GM18526 (cell line): ENCODE data around the gene FOXD3.

ENCODE experiments used
- POLR2A ChIP-seq: IDR thresholded peaks from 3 replicates; pipeline ENCODE4 v1.6.1; 2011; ENCODE audit not compliant: insufficient read length; ENCODE audit errors: extremely low read depth

Gene FOXD3

DNA sequence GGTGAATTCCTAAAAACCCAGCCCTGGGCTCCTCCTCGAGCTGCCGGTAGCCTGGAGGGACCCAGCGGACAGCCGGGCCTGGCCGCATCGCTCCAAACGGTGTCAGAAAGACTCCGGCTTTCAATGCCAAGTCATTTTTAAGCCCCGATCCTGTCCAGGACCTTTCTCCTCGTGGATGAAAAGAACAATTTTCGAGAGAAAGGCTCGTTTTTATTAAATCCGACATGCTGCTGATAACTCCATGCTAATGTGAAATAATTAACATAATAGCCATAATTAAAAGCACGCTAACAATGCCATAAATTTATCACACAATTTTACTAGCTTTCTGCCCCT, 4.6 kb upstream of the FOXD3 start:
- no peak for TF ChIP-seq POLR2A

GRCh38 chr1:63318201-63318979, 4.0 kb upstream of the FOXD3 start:
- TF ChIP-seq POLR2A: no peak

DNA sequence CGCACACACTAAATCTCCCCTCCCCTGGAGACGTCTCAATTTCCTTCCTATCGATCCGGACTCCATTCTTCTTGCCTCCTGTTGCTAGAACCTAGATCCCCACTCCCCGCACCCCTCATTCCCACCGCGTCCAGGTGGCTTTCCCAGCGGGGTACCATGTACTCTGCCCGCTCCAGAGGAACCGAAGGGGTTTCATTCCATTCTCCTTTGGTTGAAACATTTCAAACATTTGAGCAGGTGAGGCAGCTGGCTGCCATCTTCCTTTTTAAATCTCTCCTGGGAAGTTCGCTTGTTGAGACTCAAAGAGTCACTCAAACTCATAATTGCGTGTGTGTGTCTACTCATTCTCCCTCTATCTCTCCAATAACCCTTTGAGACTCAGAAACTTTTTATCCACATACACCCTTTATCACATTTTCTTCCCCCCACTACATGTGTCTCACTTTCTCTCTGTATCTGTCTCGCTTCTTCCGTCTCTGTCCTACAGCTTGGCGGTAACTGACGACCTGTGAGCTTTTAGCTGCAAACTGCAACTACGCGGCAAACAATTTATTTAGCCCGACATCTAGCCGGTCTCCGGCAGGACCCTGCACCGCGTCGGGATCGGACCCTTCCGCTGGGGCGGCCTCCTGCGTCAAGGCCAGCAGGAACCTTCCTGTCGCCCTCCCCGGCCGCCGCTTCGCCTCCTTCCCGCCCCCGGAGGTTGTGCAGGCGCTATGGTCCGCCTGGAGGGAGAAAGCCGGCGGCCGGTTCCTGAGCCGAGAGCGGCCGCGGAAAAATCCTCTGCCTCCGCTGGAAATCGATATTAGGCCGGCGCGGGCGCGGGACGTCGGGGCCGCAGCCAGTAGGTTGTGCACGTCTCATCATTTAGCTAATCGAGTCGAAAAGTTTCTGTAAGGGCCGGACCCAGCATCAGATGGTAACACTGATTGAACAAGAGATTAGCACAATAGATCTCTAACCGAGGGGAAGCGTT, 3.0 kb upstream of the FOXD3 start:
- TF ChIP-seq POLR2A: no peak

DNA sequence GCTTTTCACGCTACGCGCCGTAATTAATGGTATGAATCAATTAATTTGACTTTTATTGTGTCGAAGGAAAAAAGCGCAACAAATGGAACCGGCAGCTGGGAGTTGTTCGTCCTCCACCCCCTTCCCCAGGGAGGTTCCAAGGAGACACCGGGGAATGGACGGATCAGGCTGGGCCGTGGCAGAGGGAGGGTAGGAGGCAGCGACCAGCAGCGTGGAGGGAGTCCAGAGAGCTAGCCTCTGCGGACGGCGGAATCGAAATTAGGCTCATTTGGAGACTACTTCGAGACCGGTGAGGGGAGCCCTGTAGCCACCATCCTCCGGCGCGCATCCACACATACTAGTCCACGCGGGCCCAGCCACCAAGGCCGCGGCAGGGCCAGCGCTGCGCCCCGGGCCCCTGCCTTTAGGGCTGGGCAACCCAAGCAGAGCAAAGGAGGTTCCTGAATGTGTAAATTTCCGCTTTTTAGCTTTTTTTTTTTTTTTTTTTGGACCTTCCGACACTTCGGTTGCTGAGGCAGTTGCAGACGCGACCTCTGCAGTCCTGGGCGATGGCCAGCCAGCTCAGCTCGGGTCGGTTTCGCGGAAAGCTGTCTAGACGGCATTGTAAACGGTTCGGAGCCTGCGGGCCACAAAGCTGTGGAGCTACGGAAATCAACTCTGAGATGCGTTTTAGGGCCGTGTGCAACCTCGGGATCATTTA, 2.2 kb upstream of the FOXD3 start:
- TF ChIP-seq POLR2A: no peak

DNA sequence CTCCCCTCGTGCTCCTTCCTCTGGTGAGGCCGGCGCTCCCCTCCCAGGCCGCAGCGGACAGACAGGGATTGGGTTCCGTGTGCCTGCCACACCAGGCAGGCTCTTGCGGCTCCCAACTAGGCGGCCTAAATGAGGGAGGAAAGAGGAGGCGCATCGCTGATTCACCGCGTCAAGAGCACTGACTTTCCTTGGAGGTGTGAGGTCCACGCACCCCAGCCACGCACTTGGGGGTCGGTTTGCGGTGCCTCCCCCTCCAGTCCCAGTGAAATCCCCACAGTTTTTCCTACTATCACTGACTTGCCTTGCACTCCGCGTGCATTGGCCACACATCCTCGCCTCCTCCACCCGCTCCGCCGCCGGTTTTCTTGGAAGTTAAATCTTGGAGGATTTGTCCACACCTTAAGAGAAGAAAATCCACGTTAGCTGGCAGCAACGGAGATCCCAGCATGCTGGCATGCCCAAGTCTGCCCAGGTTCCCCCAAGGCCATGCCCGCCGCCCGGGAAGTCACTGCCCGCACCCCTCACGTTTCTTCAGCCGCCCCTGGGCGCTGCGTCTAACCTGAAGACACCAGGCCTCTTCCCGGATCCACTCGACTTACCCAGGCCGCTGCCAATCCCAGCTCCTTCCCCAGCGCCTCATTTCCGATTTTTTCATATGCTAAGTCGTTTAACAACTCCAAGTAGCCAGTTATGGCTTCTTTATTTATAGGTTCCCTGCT, 1.1 kb upstream of the FOXD3 start:
- no peak for TF ChIP-seq POLR2A

DNA sequence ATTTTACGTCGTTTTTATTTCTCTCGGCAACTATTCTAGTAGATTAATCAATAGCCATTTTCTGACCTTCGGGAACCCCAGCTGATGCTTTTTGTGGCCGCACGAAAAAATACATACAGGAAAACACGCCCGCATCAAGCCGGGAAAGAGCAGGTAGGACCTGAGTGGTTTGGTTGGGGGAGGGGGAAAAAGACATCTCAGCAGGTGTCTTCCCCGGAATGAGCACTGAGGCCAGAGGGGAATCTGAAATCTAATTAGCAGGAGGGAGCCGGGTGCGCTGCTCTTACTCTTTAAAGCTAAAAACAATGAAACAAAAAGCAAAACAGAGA, 618 bp upstream of the FOXD3 start:
- TF ChIP-seq POLR2A: no peak

DNA sequence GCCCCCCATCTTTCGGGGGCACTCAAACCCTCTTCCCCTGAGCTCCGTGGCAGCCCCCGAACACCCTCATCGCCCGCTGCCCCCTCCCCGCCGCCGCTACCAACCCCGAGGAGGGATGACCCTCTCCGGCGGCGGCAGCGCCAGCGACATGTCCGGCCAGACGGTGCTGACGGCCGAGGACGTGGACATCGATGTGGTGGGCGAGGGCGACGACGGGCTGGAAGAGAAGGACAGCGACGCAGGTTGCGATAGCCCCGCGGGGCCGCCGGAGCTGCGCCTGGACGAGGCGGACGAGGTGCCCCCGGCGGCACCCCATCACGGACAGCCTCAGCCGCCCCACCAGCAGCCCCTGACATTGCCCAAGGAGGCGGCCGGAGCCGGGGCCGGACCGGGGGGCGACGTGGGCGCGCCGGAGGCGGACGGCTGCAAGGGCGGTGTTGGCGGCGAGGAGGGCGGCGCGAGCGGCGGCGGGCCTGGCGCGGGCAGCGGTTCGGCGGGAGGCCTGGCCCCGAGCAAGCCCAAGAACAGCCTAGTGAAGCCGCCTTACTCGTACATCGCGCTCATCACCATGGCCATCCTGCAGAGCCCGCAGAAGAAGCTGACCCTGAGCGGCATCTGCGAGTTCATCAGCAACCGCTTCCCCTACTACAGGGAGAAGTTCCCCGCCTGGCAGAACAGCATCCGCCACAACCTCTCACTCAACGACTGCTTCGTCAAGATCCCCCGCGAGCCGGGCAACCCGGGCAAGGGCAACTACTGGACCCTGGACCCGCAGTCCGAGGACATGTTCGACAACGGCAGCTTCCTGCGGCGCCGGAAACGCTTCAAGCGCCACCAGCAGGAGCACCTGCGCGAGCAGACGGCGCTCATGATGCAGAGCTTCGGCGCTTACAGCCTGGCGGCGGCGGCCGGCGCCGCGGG, 837 bp downstream of the FOXD3 start:
- no peak for TF ChIP-seq POLR2A

DNA sequence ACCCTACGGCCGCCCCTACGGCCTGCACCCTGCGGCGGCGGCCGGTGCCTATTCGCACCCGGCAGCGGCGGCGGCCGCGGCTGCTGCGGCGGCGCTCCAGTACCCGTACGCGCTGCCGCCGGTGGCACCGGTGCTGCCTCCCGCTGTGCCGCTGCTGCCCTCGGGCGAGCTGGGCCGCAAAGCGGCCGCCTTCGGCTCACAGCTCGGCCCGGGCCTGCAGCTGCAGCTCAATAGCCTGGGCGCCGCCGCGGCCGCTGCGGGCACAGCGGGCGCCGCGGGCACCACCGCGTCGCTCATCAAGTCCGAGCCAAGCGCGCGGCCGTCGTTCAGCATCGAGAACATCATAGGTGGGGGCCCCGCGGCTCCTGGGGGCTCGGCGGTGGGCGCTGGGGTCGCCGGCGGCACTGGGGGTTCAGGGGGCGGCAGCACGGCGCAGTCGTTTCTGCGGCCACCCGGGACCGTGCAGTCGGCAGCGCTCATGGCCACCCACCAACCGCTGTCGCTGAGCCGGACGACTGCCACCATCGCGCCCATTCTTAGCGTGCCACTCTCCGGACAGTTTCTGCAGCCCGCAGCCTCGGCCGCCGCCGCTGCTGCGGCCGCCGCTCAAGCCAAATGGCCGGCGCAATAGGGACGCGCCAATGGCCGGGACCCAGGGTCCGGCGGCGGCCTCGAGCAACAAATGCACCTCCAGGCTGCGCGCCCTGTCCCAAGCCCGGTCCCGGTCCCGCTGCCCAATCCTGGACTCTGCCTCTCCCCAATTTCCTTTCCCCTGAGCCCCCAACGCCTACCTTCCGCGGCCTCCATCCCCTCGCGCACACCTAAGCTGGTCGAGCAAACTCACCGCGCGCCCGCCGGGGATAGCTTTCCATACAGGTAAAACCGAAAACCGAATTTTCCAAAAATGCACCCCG, 1.8 kb downstream of the FOXD3 start:
- no peak for TF ChIP-seq POLR2A

- TF ChIP-seq POLR2A: no peak
Observed at GRCh38 chr1:63324779-63325119, 2.4 kb downstream of the FOXD3 start.

- TF ChIP-seq POLR2A: no peak
Observed at GRCh38 chr1:63325279-63325985, 3.1 kb downstream of the FOXD3 start.

DNA sequence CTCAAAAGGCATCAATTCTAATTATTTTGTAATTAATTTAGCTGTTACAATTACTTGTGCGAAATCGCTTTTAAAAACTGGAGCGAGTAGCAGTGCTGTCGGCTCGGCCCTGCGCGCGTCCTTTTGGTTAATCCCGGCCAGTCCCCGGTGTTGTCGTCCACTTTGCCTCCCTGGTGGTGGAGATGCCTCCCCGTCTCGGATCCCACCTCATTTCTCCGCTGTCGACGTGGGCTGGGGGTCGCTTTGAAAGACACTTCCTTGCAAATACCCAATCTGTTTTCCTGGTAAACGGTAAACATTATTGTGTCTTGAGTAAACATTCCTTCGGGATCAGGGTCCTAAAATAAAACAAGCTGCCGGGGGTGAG, 3.7 kb downstream of the FOXD3 start:
- no peak for TF ChIP-seq POLR2A

GRCh38 chr1:63326473-63327380, 4.4 kb downstream of the FOXD3 start:
- no peak for TF ChIP-seq POLR2A
